Measurements from ENCODE around the gene SRSF5.

GRCh38 chr14:69753860-69754259 is 13.1 kb upstream of the SRSF5 start:
- TF ChIP-seq SIN3A (conservative IDR thresholded peaks at IDR 0.05 in 1 of 2, IDR thresholded peaks at IDR 0.05 in 1 of 2; ENCODE audit: low read depth in 1 of 2, low read length in 2 of 2) (no peak), EZH2 (IDR thresholded peaks at IDR 0.05; ENCODE audit: low read depth, low read length, severe bottlenecking) (no peak), CREB1 (IDR thresholded peaks at IDR 0.05) (no peak), CTCF (IDR thresholded peaks at IDR 0.05; ENCODE audit: control extremely low read depth in 1 of 3, insufficient read depth in 1 of 3, low read depth in 1 of 3, low read length in 3 of 3) (no peak), POLR2A (IDR thresholded peaks at IDR 0.05; ENCODE audit: control extremely low read depth in 1 of 2, low read depth in 2 of 2, low read length in 2 of 2) (no peak), JUN (IDR thresholded peaks at IDR 0.05; ENCODE audit: low read depth, low read length) (no peak), ATF2 (IDR thresholded peaks at IDR 0.05; ENCODE audit: low read length) (no peak), E2F6 (IDR thresholded peaks at IDR 0.05) (no peak), MAX (IDR thresholded peaks at IDR 0.05) (no peak), JUND (IDR thresholded peaks at IDR 0.05; ENCODE audit: low read length) (no peak), HDAC2 (IDR thresholded peaks at IDR 0.05; ENCODE audit: borderline replicate concordance in 1 of 2, low read depth in 2 of 2, low read length in 2 of 2) (no peak), CBX8 (IDR thresholded peaks at IDR 0.05; ENCODE audit: borderline replicate concordance, low read depth, low read length) (no peak), GABPA (IDR thresholded peaks at IDR 0.05; ENCODE audit: borderline replicate concordance, insufficient read depth, low read length) (no peak), EP300 (IDR thresholded peaks at IDR 0.05; ENCODE audit: borderline replicate concordance in 1 of 2, low read depth in 2 of 2, low read length in 2 of 2) (no peak)

Measured in H1 (cell line).